Measurements from ENCODE around the gene MPV17L2.
"Not testable (repeated sequence)": the region's sequence is repeated elsewhere in the genome, so short reads cannot be mapped to it uniquely, and the experiment has no call there.

MPV17L2 gene

DNA sequence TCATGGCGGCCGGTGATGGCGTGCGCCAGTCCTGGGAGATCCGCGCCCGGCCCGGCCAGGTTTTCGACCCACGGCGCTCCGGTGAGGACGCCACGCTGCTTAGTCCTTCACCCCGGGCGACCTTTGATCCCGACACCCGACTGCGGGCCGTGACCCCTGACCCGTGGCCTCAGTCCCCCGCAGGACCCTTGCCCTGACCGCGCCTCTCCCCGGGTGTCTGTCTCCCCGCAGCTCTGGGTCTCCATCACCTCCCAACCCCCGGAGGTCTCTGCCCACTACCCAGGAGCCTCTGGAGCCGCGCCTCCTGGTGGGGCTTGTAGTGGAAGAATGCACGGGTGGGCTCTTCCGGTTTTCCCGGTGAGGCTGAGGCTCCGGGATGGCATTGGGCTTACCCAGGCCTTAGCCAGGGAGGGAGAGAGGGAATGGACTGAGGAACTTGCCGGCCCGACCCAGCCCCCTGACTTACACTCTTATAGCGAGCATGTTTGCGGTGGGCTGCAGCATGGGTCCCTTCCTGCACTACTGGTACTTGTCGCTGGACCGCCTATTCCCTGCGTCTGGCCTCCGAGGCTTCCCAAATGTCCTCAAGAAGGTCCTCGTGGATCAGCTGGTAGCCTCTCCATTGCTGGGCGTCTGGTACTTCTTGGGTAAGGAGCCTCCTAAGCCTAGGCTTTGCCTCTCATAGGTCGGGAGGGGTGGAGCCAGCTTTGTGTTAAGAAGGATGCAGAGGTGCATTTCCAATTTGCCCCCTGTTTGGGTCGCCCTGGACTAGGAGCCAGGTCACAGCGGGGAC, 566 bp downstream of the MPV17L2 start:
- DNase-seq (ENCODE audit: low spot score): peak; percentile 28

DNA sequence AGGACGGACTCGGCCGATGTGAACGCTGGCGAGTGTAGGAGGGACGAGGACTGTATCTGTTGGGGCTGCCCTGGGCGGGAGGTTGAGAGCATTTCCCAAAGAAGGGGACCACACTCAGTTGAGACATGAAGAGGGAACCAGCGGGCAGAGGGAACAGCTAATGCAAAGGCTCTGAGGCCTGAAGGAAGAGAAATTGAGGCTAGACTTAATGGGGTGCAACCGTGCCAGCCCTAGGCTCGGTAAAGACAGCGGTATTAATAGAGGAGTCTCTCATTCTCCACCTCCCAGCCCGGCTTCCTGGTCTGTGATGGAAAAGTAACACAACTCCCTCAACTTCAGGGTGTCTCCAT, 1.1 kb downstream of the MPV17L2 start:
- no peak for DNase-seq (ENCODE audit: low spot score)

DNA sequence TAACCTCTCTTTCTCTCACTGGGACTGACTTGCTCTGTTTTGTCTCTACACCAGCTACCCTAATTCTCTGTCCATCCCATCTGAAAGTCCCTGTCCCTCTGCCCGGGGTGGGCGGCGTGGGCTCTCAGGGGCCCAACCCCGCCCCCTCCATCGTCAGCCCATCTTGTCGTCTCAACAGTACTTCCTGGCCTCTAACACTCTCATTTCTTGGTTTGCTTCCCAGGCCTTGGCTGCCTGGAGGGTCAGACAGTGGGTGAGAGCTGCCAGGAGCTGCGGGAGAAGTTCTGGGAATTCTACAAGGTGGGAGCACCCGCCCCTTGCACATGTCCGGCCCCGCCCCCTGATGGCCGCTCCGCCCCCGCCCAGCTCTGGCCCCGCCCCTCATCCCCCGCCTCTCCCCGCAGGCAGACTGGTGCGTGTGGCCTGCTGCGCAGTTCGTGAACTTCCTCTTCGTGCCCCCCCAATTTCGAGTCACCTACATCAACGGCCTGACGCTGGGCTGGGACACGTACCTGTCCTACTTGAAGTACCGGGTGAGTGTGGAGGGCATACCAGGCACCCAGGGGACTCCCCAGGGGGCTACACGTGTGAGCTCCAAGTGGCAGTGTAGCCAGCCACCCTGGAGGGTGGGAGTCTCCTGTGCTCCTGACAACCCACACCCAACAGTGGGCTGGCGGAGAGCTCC, 1.7 kb downstream of the MPV17L2 start:
- DNase-seq (ENCODE audit: low spot score): no peak

DNA sequence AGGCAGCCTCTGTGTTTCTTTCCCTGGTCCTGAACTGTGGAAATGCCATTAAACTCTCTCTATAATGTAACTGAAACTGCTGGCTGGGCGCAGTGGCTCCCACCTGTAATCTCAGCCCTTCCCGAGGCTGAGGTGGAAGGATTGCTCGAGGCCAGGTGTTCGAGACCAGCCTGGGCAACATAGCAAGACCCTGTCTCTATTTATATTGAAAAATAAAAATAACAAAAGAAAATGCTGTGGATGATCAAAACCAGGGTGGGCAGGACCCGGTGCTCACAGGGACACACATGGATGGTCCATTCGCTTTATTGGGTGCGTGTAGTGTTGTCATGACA, 3.5 kb downstream of the MPV17L2 start:
- DNase-seq (ENCODE audit: low spot score): no peak

DNA sequence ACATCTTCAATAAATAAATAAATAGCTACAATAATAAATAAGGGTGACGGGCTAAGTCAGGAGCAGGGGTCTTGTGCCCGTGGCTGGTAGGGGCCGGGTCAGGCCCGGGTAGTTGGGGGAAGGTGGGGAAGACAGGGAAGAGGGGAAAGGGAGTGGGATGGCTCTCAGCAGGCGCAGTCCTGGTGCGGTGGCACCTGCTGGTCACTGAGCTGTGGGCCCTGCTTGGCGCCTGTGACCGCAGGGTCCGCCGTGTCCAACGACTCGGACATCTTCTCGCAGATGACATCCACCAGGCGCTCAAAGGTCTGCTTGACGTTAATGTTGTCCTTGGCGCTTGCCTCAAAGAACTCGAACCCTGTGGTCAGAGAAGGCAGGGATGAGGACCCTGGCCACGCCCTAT, 4.3 kb downstream of the MPV17L2 start:
- no peak for DNase-seq (ENCODE audit: low spot score)

DNA sequence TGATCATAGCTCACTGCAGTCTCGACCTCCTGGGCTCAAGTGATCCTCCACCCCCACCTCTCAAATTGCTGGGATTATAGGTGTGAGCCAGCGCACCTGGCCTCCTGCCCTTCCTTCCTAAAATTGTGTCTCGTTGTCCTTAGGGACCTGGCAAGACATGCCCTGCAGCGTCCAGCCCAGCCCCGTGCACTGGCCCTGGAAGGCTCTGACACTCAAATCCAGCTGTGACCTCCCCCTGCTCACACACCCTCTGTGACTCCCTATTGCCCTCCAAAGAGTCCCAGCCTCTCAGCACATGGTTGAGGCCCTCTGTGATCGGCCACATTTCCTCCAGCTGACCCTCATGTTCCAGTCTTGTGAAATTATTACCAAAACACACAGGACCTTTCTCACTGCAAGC, 4.9 kb downstream of the MPV17L2 start:
- DNase-seq (ENCODE audit: low spot score): no peak

DNA sequence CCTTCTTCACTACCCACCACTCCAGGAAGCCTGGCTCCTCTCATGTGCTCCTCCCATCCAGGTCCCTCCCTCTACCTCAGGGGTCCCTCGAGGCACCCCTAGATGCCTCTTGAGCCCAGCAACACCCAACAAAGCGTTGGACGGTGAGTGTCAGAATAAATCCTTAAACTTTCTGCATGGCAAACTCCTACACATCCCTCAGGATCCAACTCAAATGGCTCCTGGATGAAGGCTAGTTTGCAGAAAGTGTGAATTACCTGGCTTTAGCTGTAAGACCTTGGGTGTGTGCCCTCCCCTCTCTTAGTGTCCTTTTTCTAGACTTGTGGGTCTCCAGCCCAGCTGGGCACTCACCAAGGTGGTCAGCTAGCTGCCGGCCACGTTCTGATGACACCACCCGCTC, 5.4 kb downstream of the MPV17L2 start:
- DNase-seq (ENCODE audit: low spot score): no peak

DNA sequence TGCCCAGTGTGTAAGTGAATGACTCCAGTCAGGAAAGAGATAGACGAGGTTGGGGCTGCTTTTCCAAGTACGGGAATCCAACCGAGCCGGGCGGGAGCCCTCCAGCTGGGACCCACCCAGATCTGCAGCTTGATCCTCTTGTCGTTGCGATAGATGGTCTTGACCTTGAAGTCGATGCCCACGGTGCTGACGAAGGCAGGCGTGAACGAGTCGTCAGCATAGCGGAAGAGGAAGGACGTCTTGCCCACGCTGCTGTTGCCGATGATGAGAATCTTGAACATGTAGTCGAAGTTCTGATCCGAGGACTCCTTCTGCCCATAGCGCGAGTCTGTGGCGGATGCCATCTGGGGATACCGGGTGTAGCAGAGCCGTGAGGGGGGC, 9.4 kb downstream of the MPV17L2 start:
- no peak for DNase-seq (ENCODE audit: low spot score)

DNA sequence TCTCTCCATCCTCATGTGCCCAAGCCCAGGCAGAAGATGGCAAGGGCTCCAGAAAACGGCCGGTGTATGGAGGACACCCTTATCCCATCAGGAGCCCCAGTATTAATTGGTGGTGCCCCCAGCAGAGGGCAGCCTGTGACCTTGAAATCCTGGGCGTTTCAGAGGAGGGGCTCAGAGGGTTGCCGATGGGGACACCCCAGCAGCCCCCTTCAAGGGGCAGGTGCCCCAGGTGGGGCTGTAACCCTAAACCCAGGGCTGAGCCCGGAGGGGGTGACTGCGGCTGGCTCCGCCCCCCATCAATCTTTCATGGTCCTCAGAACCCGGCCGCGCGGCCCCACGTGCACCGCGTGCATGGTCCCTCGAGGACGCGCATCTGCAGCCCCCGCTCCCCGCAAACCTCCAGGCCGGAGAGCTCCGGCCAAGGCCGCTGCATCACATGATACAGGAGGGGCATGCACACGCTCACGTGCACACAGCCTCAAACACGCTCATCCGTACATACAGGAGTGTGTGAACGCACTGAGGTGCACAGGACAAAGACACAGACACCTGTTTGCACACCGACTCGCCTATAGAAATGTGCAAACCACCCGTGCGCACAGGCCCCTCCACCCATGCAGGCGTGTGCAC, 9.9 kb downstream of the MPV17L2 start:
- DNase-seq (ENCODE audit: low spot score): no peak

DNA sequence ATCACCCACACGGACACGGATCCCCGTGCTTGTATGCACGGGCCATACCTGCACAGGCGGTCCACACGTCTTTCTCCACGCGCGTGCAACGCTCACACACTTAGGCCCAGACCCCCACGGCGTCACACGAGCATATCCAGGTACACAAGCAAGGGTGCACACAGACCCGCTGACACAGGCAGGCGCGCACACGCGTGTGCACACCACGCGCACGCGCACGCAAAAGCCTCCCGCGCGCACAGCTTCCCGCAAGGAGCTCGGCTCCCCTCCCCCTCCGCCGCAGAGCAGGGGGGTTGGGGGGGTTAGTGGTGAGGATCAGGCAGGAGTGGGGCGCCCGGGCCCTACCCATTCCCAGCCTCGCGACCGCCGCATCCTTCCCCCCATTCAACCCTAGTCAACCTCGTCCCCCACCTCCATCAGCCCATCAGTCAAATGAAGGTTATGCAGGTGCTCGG, 10.4 kb downstream of the MPV17L2 start:
- no peak for DNase-seq (ENCODE audit: low spot score)

DNA sequence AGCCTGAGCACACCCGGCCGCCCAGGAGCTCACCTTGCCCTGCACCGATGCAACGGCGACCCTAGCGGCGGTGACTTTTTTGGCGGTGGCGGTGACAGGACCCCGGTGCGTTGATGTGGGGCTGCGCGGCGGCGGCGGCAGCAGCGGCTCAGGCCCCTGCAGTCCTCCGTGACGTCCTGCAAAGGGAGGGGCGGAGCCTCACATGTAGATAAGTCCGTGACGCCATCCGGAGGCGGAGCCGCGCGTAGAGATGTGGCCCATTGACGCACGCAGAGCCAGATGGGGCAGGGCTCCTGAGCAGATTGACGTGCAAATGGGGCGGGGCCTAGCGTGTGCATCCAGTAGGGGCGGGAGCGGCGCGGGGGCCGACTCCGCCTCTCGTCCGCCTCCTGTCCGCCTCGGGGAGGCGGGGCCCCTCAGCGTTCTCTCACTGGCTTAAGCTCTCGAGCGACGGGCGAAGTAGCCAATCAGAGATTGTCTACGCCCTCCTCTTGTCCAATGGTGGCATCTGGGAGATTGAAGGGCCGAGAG, 10.9 kb downstream of the MPV17L2 start, which contains the start of gene RAB3A:
TSS of gene RAB3A (minus strand) at position 180 of the 531 bp plus-strand sequence. CDS start 1,302 bp downstream, outside the sequence.
- peak; percentile 100 for DNase-seq (ENCODE audit: low spot score)

DNA sequence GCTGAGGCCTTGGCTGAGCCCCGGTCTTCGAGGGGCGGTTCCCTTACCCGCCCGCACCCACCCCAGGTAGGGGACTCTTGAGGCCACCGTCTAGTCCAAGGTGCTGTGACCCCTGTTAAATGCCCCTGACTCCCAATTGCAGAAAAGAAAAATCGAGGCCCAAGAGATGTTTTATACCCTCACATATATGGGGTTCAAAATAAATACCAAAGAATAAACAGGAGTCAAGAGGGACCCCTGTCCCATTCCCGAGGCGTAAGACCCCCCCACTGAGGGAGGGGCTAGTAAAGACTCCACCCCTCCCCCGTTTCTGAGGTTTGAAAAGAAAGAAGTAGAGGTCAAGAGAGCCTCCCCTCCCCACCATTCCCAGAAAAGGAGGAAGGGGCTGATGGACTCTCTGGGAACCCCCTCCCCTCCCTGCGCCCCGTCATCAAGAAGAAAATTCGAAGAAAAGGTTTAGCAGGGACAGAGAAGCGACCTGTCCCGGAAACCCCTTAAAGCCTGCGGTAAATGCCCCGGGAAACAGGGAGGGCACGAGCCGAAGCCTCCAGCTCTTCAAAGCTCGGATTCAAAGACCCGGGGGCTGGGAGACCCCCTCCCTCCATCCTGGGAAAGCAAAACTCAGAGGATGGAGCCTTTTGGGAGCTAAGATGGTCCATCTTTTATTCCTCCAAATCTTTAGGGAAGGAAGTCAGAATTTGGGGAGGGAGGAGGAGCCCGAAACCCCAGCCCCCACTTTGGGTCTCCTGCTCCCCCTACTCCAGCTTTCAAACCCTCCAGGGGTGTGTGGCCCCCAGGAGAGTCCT, 11.6 kb downstream of the MPV17L2 start:
- DNase-seq (ENCODE audit: low spot score): no peak

DNA sequence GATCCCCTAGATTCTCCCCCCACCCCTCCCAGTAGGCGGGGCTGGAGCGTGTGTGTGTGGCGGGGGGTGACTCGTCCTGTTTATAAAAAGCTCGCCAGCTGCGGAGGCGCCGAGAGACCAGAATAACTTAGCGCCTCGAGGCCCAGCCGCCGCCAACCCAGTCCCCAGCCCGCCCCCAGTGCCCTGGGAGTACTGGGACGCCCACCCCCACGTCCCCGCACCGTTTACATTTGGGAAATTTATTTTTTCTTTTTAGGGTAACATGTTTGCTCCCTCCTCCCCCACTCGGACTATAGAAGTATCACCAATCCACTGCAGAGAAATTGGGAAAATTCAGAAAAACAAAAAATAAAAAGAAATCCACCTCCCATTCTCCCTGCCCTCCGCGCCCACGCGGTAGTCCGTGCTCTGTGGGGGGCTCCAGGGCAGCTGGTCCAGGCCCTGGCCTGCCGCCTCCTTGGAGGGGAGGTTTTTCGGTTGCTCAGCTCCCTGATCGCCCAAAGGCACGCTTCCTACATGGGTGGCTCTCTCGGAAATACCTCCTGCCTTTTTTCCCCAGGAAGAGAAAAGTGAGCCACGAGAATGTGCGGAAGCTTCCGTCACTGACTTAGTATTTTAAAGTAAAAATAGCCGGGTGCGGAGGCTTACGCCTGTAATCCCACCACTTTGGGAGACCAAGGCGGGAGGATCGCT, 12.3 kb downstream of the MPV17L2 start:
- DNase-seq (ENCODE audit: low spot score): peak; percentile 72

DNA sequence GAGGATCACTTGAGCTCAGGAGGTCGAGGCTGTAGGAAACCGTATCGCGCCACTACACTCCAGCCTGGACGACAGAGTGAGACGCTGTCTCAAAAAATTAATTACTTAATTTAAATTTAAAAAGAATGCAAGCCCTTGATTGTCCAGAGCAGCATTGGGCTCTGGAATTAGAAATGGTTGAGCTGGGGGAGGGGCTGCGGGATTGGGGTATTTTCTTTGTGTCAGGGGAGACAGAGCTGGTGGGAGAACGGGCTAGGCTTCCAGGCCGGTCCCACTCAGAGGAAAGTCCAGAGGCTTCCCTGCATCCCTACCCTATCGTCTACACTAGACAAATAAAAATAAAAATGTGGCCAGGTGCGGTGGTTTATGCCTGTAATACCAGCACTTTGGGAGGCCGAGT, 13.0 kb downstream of the MPV17L2 start:
- no peak for DNase-seq (ENCODE audit: low spot score)

DNA sequence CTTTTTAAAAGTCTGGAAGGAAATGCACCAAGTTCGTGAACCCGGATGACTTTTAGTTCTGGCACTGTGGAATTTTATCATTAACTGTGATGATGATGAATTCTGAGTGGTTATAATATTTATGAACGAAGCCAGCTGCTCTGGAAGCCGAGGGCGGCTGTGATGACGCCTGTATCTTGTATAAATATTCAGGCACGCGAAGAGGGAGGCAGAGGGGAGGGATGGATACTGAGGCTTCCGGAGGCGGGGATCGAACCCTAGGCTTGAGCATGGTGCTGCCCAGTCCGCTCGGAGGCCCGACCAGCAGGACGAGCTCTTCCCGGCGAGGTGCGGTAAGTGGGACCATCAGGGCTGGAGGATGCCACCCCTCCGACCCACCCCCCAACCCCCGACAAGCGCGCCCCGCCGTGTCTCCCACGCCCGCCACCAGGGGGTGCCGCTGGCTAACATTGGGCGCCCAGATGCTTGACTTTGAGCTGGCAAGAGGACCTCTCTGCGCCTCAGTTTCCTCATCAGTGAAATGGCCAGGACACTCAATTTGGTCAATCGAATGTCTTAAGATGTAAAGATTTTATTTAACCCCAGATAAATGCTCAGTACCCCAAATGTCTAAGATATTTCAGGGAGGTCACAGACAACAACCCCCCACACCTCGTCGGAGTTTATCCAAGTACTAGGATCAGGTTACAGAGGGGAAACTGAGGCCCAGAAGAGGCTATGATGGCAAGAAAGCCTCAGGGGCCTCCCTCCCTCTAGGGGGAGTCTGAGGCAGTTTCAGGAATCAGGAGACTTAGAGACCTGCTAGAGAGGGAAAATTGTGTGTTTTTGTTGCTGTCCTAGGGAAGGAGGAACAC, 15.3 kb downstream of the MPV17L2 start:
- DNase-seq (ENCODE audit: low spot score): no peak

DNA sequence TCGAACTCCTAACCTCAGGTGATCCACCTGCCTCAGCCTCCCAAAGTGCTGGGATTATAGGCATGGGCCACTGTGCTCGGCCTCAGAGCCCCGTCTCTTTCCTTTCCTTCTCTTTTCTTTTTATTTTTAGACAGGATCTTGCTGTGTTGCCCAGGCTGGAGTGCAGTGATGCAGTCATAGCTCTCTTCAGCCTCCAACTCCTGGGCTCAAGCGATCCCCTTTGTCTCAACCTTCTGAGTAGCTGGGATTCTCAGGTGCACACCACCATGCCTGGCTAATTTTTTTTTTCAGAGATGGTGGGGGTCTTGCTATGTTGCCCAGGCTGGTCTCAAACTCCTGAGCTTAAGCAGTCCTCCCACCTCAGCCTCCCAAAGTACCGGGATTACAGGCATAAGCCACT, 16.9 kb downstream of the MPV17L2 start:
- DNase-seq (ENCODE audit: low spot score): not testable (repeated sequence)

DNA sequence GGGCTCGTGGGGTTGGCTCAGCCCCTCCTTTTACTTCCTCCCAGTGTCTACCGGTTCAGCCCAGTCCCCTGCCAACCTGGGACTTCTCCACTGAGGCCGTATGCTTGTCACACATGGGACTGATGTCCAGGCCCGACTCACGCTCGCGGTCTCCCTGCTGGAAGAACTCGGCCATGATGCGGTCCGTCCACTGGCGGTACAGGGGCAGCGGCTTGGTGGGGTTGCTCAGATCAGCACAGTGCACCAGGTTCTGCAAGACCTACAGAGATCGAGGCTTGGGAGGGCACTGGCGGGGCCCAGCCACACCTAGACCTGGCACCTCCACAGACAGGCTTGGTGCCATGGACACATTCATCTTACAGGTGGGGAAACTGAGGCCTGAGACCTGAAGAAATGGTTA, 18.7 kb downstream of the MPV17L2 start:
- no peak for DNase-seq (ENCODE audit: low spot score)

DNA sequence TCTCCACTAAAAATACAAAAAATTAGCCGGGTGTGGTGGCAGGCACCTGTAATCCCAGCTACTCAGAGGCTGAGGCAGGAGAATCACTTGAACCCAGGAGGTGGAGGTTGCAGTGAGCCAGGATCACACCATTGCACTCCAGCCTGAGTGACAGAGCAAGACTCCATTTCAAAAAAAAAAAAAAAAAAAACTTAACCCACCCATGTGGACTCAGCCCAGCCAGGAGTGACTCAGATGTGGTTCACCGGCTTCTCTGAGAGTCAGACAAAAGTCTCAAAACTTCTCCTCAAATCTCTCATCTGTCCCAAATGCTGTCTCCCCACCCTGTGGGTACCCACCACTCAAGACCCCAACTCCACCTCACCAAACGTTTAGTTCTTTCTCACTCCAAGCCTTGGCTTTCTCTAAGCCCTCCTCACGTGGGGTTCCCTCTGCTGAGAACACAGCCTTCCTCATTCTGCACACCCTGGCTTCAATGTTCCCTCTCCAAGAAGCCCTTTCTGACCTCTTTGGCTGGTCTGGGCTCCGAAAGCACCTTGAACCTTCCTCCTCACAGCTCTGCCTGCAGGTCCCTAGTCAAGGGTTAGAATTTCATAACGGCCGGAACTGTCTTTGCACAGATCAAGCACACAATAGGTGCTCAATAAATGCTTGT, 21.9 kb downstream of the MPV17L2 start:
- peak; percentile 73 for DNase-seq (ENCODE audit: low spot score)

DNA sequence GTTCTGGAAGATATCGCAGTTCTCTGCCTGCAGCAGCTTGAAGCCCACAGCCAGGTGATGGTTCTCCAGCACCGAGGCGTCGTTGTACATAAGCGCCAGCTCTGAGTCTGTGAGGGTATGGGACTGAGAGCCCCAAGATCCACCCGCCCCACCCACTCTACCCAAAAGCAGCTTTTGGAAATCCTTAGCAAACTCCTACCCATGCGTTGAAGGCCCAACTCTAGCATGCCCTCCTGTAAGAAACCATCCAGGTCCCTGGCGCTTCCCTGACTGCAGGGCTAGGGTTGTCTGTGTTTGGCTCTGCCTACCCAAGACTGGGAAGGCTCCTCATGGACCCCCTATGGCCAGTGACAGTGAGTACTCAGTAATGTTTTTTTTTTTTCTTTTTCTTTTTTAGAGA, 23.8 kb downstream of the MPV17L2 start:
- no peak for DNase-seq (ENCODE audit: low spot score)

DNA sequence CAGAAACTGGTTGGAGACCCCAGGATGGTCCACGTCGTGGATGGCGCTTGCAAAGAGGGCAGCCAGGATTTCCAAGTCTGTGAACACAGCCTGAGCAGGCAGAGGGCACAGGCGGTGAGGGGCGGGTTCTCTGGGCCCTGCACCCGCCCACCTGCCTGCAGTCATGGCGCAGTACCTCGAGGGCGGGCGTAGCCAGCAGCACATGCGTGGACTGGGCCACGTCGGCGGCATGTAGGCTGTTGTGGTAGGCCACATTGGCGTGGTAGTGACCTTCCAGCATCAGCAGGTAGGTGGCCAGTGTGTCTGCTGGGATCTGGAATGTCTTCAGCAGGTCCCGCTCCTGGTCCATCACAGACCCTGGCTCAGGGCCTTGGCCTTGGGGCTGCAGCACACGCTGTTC, 25.1 kb downstream of the MPV17L2 start:
- DNase-seq (ENCODE audit: low spot score): no peak

All from RKO (cell line).